Measurements from ENCODE around the gene RUBCN.
"Not testable (repeated sequence)": the region's sequence is repeated elsewhere in the genome, so short reads cannot be mapped to it uniquely, and the experiment has no call there.

GRCh38 chr3:197654998-197655330 lies 81.7 kb downstream of the RUBCN start:
- TF ChIP-seq GMEB1 (CRISPR knock-in tag; IDR thresholded peaks at IDR 0.05); L3MBTL2 (IDR thresholded peaks at IDR 0.05); ZNF512 (tag; IDR thresholded peaks at IDR 0.05); CTCF (IDR thresholded peaks at IDR 0.05 in 2 of 3, conservative IDR thresholded peaks at IDR 0.05 in 1 of 3; ENCODE audit: insufficient read depth in 2 of 3, low read depth in 1 of 3, low read length in 3 of 3); RAD21 (CRISPR knock-in tag; conservative IDR thresholded peaks at IDR 0.05 in 1 of 2, IDR thresholded peaks at IDR 0.05 in 1 of 2); ZNF551 (CRISPR knock-in tag; IDR thresholded peaks at IDR 0.05); KAT7 (CRISPR knock-in tag; IDR thresholded peaks at IDR 0.05; ENCODE audit: borderline replicate concordance); MTF1 (CRISPR knock-in tag; IDR thresholded peaks at IDR 0.05; ENCODE audit: borderline replicate concordance); SLC30A9 (CRISPR knock-in tag; IDR thresholded peaks at IDR 0.05): not testable (repeated sequence)
